ENCODE results near the gene OBSL1.

The OBSL1 gene

GRCh38 chr2:219532378-219532649 lies 39.0 kb downstream of the OBSL1 start:
- no peak for DNase-seq (ENCODE audit: low spot score)
- Histone ChIP-seq H2AFZ (ENCODE audit: low read length) (no peak overlapping the region), H3K18ac (ENCODE audit: low read length) (no peak overlapping the region), H2AK5ac (ENCODE audit: low read depth, low read length) (peak overlapping the region; percentile 27), H3K27ac (replicated peaks; ENCODE audit: low read length) (no peak overlapping the region), H3K9ac (ENCODE audit: low read depth, low read length, poor library complexity) (peak overlapping the region; percentile 53), H3K4ac (ENCODE audit: low read length) (peak overlapping the region; percentile 46), H3K14ac (ENCODE audit: low read length) (no peak overlapping the region), H4K91ac (ENCODE audit: low read depth, low read length, poor library complexity) (no peak overlapping the region), H3K27me3 (ENCODE audit: control insufficient read depth in 3 of 3, insufficient read depth in 3 of 3, low read depth in 1 of 3, low read length in 3 of 3) (peaks cover 0 to 66% (median 16%) of the 10 kb centered on the region in 3 experiments), H3K4me3 (ENCODE audit: low read length in 2 of 2) (no peak overlapping the region), H2BK5ac (ENCODE audit: low read length) (no peak overlapping the region), H4K8ac (ENCODE audit: low read depth, low read length) (no peak overlapping the region), H3K9me3 (replicated peaks in 1 of 2; ENCODE audit: control insufficient read depth in 2 of 2, insufficient read depth in 1 of 2, low read depth in 1 of 2, low read length in 2 of 2) (no peaks in the 10 kb centered on the region), H2BK120ac (ENCODE audit: low read depth, low read length) (no peak overlapping the region), H3K79me1 (ENCODE audit: low read depth, low read length) (no peaks in the 10 kb centered on the region), H3K4me1 (ENCODE audit: control insufficient read depth in 2 of 2, insufficient read depth in 1 of 2, low read depth in 1 of 2, low read length in 2 of 2) (peaks cover 8 to 12% of the 10 kb centered on the region in 2 donors), H2BK15ac (ENCODE audit: low read length) (peak overlapping the region; percentile 5), H3K36me3 (replicated peaks in 1 of 2; ENCODE audit: control insufficient read depth in 2 of 2, insufficient read depth in 2 of 2, low read length in 2 of 2) (no peaks in the 10 kb centered on the region), H3K4me2 (ENCODE audit: insufficient read depth, low read length, poor library complexity, severe bottlenecking) (no peak overlapping the region), H2BK12ac (ENCODE audit: low read length) (peak overlapping the region; percentile 51), H3K23ac (ENCODE audit: low read depth, low read length, poor library complexity) (no peak overlapping the region)
- no CpG with 5 or more reads among the region's 8 CpGs for WGBS, 2 donors (ENCODE audit: extremely low coverage in 2 of 2, insufficient read length in 2 of 2, insufficient replicate concordance in 1 of 2)

- Histone ChIP-seq H3K4me2 (ENCODE audit: insufficient read depth, low read length, poor library complexity, severe bottlenecking) (no peak overlapping the region), H4K91ac (ENCODE audit: low read depth, low read length, poor library complexity) (no peak overlapping the region), H3K27ac (replicated peaks; ENCODE audit: low read length) (no peak overlapping the region), H3K14ac (ENCODE audit: low read length) (no peak overlapping the region), H2BK5ac (ENCODE audit: low read length) (no peak overlapping the region), H3K18ac (ENCODE audit: low read length) (no peak overlapping the region), H3K9ac (ENCODE audit: low read depth, low read length, poor library complexity) (peak overlapping the region; percentile 9), H3K23ac (ENCODE audit: low read depth, low read length, poor library complexity) (no peak overlapping the region), H2BK15ac (ENCODE audit: low read length) (peak overlapping the region; percentile 50), H4K8ac (ENCODE audit: low read depth, low read length) (no peak overlapping the region), H3K4me3 (ENCODE audit: low read length in 2 of 2) (no peak overlapping the region), H2AK5ac (ENCODE audit: low read depth, low read length) (peak overlapping the region; percentile 27), H2BK120ac (ENCODE audit: low read depth, low read length) (no peak overlapping the region), H3K27me3 (ENCODE audit: control insufficient read depth in 3 of 3, insufficient read depth in 3 of 3, low read depth in 1 of 3, low read length in 3 of 3) (peaks cover 0 to 71% (median 19%) of the 10 kb centered on the region in 3 experiments), H2AFZ (ENCODE audit: low read length) (no peak overlapping the region), H3K36me3 (replicated peaks in 1 of 2; ENCODE audit: control insufficient read depth in 2 of 2, insufficient read depth in 2 of 2, low read length in 2 of 2) (no peaks in the 10 kb centered on the region), H3K9me3 (replicated peaks in 1 of 2; ENCODE audit: control insufficient read depth in 2 of 2, insufficient read depth in 1 of 2, low read depth in 1 of 2, low read length in 2 of 2) (no peaks in the 10 kb centered on the region), H3K4me1 (ENCODE audit: control insufficient read depth in 2 of 2, insufficient read depth in 1 of 2, low read depth in 1 of 2, low read length in 2 of 2) (peaks cover 10 to 12% of the 10 kb centered on the region in 2 donors), H3K4ac (ENCODE audit: low read length) (peak overlapping the region; percentile 46), H2BK12ac (ENCODE audit: low read length) (no peak overlapping the region), H3K79me1 (ENCODE audit: low read depth, low read length) (no peaks in the 10 kb centered on the region)
- no CpG with 5 or more reads among the region's 20 CpGs for WGBS, 2 donors (ENCODE audit: extremely low coverage in 2 of 2, insufficient read length in 2 of 2, insufficient replicate concordance in 1 of 2)
- no peak for DNase-seq (ENCODE audit: low spot score)
Measured at GRCh38 chr2:219531639-219532377, 39.5 kb downstream of the OBSL1 start.

GRCh38 chr2:219530048-219530963 lies 41.0 kb downstream of the OBSL1 start:
- Histone ChIP-seq H4K8ac (ENCODE audit: low read depth, low read length) (no peak overlapping the region), H2BK12ac (ENCODE audit: low read length) (no peak overlapping the region), H3K36me3 (replicated peaks in 1 of 2; ENCODE audit: control insufficient read depth in 2 of 2, insufficient read depth in 2 of 2, low read length in 2 of 2) (no peaks in the 10 kb centered on the region), H3K23ac (ENCODE audit: low read depth, low read length, poor library complexity) (no peak overlapping the region), H3K4me3 (ENCODE audit: low read length in 2 of 2) (no peak overlapping the region), H3K18ac (ENCODE audit: low read length) (no peak overlapping the region), H2AK5ac (ENCODE audit: low read depth, low read length) (no peak overlapping the region), H3K4me1 (ENCODE audit: control insufficient read depth in 2 of 2, insufficient read depth in 1 of 2, low read depth in 1 of 2, low read length in 2 of 2) (peaks cover 23 to 27% of the 10 kb centered on the region in 2 donors), H3K4ac (ENCODE audit: low read length) (no peak overlapping the region), H3K9ac (ENCODE audit: low read depth, low read length, poor library complexity) (no peak overlapping the region), H3K79me1 (ENCODE audit: low read depth, low read length) (no peaks in the 10 kb centered on the region), H3K27ac (replicated peaks; ENCODE audit: low read length) (no peak overlapping the region), H2AFZ (ENCODE audit: low read length) (peak overlapping the region; percentile 68), H2BK15ac (ENCODE audit: low read length) (no peak overlapping the region), H3K9me3 (replicated peaks in 1 of 2; ENCODE audit: control insufficient read depth in 2 of 2, insufficient read depth in 1 of 2, low read depth in 1 of 2, low read length in 2 of 2) (no peaks in the 10 kb centered on the region), H2BK5ac (ENCODE audit: low read length) (no peak overlapping the region), H3K27me3 (ENCODE audit: control insufficient read depth in 3 of 3, insufficient read depth in 3 of 3, low read depth in 1 of 3, low read length in 3 of 3) (peaks cover 0 to 76% (median 19%) of the 10 kb centered on the region in 3 experiments), H4K91ac (ENCODE audit: low read depth, low read length, poor library complexity) (no peak overlapping the region), H3K4me2 (ENCODE audit: insufficient read depth, low read length, poor library complexity, severe bottlenecking) (peak overlapping the region; percentile 30), H3K14ac (ENCODE audit: low read length) (no peak overlapping the region), H2BK120ac (ENCODE audit: low read depth, low read length) (no peak overlapping the region)
- WGBS, 2 donors (ENCODE audit: extremely low coverage in 2 of 2, insufficient read length in 2 of 2, insufficient replicate concordance in 1 of 2), result no CpG with 5 or more reads among the region's 21 CpGs
- peak; percentile 82 for DNase-seq (ENCODE audit: low spot score)

- Histone ChIP-seq H3K36me3 (replicated peaks in 1 of 2; ENCODE audit: control insufficient read depth in 2 of 2, insufficient read depth in 2 of 2, low read length in 2 of 2) (no peaks in the 10 kb centered on the region), H2AFZ (ENCODE audit: low read length) (no peak overlapping the region), H3K4ac (ENCODE audit: low read length) (no peak overlapping the region), H4K91ac (ENCODE audit: low read depth, low read length, poor library complexity) (no peak overlapping the region), H3K27me3 (ENCODE audit: control insufficient read depth in 3 of 3, insufficient read depth in 3 of 3, low read depth in 1 of 3, low read length in 3 of 3) (peaks cover 4 to 75% (median 41%) of the 10 kb centered on the region in 3 experiments), H3K9ac (ENCODE audit: low read depth, low read length, poor library complexity) (peak overlapping the region; percentile 71), H2AK5ac (ENCODE audit: low read depth, low read length) (no peak overlapping the region), H2BK120ac (ENCODE audit: low read depth, low read length) (no peak overlapping the region), H3K4me3 (ENCODE audit: low read length in 2 of 2) (no peak overlapping the region), H2BK5ac (ENCODE audit: low read length) (no peak overlapping the region), H2BK12ac (ENCODE audit: low read length) (peak overlapping the region; percentile 69), H3K4me1 (ENCODE audit: control insufficient read depth in 2 of 2, insufficient read depth in 1 of 2, low read depth in 1 of 2, low read length in 2 of 2) (peaks cover 30 to 35% of the 10 kb centered on the region in 2 donors), H3K4me2 (ENCODE audit: insufficient read depth, low read length, poor library complexity, severe bottlenecking) (no peak overlapping the region), H3K23ac (ENCODE audit: low read depth, low read length, poor library complexity) (peak overlapping the region; percentile 70), H3K14ac (ENCODE audit: low read length) (no peak overlapping the region), H2BK15ac (ENCODE audit: low read length) (no peak overlapping the region), H3K9me3 (replicated peaks in 1 of 2; ENCODE audit: control insufficient read depth in 2 of 2, insufficient read depth in 1 of 2, low read depth in 1 of 2, low read length in 2 of 2) (no peaks in the 10 kb centered on the region), H3K27ac (replicated peaks; ENCODE audit: low read length) (no peak overlapping the region), H3K79me1 (ENCODE audit: low read depth, low read length) (no peaks in the 10 kb centered on the region), H4K8ac (ENCODE audit: low read depth, low read length) (no peak overlapping the region), H3K18ac (ENCODE audit: low read length) (peak overlapping the region; percentile 79)
- WGBS, 2 donors (ENCODE audit: extremely low coverage in 2 of 2, insufficient read length in 2 of 2, insufficient replicate concordance in 1 of 2), result no CpG with 5 or more reads among the region's 5 CpGs
- no peak for DNase-seq (ENCODE audit: low spot score)
Measured at GRCh38 chr2:219527472-219527871, 43.9 kb downstream of the OBSL1 start.
